Measurements from ENCODE around the gene FAM227B. TPM values are rescaled to one million over a fixed set of nuclear protein-coding genes. Genes with fewer than 3 reads are reported as not detected.

FAM227B gene
- total RNA-seq, 1 donor from 2014 or later, result 3.2 TPM

DNA sequence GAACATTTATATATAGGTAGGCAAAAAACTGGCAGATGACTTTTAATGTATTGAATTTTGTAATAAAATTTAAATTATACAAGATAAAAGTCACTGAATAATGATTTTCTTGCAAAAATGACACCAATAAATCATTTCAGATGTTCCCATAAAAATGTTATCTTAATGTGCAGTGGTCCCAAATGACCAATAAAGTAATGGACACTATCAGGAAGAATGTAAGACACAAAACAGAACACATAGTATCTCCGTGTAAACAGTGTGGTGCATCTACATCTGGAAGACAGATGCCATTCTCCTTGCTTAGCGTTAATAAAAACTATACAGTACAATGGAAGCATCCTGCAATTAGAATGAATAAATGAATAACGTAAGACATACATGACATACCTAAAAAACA, 156.1 kb downstream of the FAM227B start:
- DNase-seq (ENCODE audit: low read depth), result no peak
- H3K4me3 ChIP-seq (ENCODE audit: low read depth, low read length), result no peak overlapping the region
- TF ChIP-seq, protein P1, sequence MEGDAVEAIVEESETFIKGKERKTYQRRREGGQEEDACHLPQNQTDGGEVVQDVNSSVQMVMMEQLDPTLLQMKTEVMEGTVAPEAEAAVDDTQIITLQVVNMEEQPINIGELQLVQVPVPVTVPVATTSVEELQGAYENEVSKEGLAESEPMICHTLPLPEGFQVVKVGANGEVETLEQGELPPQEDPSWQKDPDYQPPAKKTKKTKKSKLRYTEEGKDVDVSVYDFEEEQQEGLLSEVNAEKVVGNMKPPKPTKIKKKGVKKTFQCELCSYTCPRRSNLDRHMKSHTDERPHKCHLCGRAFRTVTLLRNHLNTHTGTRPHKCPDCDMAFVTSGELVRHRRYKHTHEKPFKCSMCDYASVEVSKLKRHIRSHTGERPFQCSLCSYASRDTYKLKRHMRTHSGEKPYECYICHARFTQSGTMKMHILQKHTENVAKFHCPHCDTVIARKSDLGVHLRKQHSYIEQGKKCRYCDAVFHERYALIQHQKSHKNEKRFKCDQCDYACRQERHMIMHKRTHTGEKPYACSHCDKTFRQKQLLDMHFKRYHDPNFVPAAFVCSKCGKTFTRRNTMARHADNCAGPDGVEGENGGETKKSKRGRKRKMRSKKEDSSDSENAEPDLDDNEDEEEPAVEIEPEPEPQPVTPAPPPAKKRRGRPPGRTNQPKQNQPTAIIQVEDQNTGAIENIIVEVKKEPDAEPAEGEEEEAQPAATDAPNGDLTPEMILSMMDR (conservative IDR thresholded peaks at IDR 0.05; ENCODE audit: low read depth, low read length), result no peak

DNA sequence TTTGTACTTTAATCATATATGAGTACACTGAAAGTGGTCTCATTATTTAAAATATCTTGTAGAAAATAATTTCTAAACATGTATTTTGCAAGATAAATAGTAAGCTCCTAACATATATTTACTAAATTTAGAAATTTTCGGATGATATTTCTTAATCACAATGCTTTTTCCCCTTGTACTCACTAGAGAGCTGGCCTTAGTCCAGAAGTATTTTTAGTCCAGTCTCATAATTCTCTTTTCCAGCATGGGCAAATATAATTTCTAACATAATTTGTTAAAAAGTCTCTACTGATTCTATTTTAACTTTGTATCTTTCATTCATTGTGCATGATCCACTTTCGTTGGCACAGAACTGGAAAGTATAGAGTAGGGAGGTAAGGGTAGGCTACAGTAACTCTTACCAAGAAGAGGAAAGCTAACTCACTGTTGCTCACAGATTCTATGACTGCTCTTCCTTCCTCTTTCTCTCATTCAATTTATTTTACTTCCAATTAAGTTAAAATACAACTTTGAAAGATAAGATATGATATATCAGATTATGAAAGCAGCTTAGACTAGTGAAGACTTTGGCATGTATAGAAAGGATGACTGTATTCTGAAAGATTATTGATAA, 158.3 kb downstream of the FAM227B start:
- TF ChIP-seq, protein P1 (conservative IDR thresholded peaks at IDR 0.05; ENCODE audit: low read depth, low read length), result no peak
- no peak for DNase-seq (ENCODE audit: low read depth)
- H3K4me3 ChIP-seq (ENCODE audit: low read depth, low read length), result no peak overlapping the region

DNA sequence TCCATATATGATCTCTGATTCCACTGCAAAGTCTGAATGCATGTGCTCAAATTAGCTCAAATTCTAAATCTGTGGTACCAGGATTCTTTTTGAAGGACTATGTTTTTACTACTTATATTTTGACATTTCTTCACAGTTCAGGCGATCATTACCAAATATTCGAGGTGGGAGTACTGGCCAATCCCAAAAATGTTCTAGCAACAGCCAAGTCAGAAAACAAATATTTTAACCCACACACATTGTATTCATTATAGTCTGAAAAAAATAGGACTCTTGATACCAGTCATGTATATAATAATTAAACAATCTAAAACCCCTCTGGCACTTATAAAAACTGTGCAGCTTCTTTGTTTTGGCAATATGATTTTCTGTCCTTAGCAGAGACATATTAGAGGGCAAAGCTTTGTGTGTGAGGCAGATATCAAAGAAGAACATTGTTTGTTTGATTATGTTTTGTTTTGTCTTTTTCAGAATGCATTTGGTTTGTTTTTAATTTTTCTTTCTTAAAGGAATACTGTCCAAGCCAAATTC, 160.1 kb downstream of the FAM227B start:
- no peak overlapping the region for H3K4me3 ChIP-seq (ENCODE audit: low read depth, low read length)
- TF ChIP-seq, protein P1 (conservative IDR thresholded peaks at IDR 0.05; ENCODE audit: low read depth, low read length), result no peak
- DNase-seq (ENCODE audit: low read depth), result no peak

DNA sequence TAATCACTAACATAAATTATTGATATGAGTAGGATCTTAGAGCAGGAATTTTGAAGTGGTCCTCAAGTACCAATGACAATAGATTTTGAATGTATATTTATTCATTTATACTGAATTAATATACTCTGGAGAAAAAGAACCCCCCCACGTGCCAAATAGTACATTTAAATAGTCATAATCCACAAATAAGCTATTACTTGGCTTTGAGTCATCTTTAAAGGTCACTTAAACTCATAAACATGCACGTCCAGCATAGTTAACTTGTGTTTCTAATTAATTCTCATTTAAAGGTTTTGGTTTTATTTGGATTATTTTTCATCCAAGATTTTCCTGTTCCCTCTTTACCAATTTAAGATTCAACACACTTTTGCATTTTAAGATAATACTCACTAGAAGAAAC, 162.5 kb downstream of the FAM227B start:
- H3K4me3 ChIP-seq (ENCODE audit: low read depth, low read length), result no peak overlapping the region
- DNase-seq (ENCODE audit: low read depth), result no peak
- TF ChIP-seq, protein P1 (conservative IDR thresholded peaks at IDR 0.05; ENCODE audit: low read depth, low read length), result no peak

DNA sequence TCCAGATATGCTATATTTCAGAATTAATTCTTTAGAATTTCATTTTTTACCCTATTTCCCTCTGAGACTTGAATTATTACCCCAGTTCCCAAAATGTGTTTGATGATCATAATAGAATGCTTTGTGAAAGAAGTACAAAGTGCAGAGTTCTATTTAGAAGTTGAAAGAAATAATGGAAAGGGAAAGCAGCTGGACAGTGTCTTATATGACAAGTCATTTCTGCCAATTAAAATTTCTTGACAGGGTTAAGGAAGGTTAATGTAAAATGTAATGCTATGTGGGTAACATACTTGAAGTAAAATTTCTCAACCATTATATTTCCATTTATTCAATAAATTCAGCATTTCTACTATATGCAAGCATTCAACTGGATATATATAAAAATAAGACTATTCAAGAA, 164.5 kb downstream of the FAM227B start:
- DNase-seq (ENCODE audit: low read depth), result no peak
- H3K4me3 ChIP-seq (ENCODE audit: low read depth, low read length), result no peak overlapping the region
- TF ChIP-seq, protein P1 (conservative IDR thresholded peaks at IDR 0.05; ENCODE audit: low read depth, low read length), result no peak

DNA sequence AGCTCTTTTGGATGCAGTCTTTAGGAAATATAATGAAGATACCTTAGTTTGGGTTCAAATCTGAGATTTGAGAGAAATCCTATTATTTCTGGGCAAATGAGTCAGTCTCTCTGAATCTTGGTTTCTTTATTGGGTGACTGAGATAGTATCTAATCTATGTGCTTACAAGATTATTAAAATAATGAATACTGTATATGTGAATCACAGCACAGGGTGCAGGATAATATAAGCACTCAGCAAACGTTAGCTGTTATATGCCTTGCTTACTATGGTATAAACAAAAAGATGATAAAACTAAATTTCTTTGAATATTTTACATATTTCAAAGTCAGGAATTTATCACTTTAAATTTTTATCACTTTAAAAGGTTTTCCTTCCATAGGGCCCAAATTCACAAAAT, 168.0 kb downstream of the FAM227B start:
- TF ChIP-seq, protein P1 (conservative IDR thresholded peaks at IDR 0.05; ENCODE audit: low read depth, low read length), result no peak
- no peak for DNase-seq (ENCODE audit: low read depth)
- H3K4me3 ChIP-seq (ENCODE audit: low read depth, low read length), result no peak overlapping the region

DNA sequence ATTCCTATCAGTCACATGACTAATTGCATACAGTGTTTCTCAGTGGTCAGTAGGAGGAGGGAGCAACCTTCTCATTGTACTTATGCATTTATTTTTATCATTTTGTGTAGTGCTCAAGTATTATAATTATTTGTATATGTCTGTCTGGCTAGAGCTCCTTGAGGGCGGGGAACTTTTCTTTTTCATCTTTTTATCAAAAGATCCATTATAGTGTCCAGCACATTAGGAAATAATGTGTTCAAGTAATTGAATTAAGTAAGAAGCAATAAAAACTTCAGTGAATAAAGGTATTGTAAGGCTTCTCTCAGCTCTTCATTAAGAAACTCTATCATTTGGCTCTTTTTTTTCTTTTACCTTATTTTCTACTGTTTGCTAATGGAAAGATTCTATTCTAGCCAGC, 178.8 kb downstream of the FAM227B start:
- H3K4me3 ChIP-seq (ENCODE audit: low read depth, low read length), result no peak overlapping the region
- no peak for DNase-seq (ENCODE audit: low read depth)
- TF ChIP-seq, protein P1 (conservative IDR thresholded peaks at IDR 0.05; ENCODE audit: low read depth, low read length), result no peak

All from epithelial cell of proximal tubule (primary cell).